ENCODE results near the gene ZBTB38. TPM values are rescaled to one million over a fixed set of nuclear protein-coding genes. Genes with fewer than 3 reads are reported as not detected.

Gene ZBTB38
- total and polyA plus RNA-seq, 2 of the 13 experiments (the other 11 are each of a cell fraction or from before 2014, with no cell fraction given), result 26.8 to 51.7 TPM

- TF ChIP-seq ZNF749 (CRISPR knock-in tag; IDR thresholded peaks at IDR 0.05; ENCODE audit: borderline replicate concordance) (no peak), PAXIP1 (CRISPR knock-in tag; conservative IDR thresholded peaks at IDR 0.05) (peak; percentile 85), ZNF878 (CRISPR knock-in tag; IDR thresholded peaks at IDR 0.05) (peak; percentile 49; the same call in 1 of the 2 replicates), ZNF557 (CRISPR knock-in tag; IDR thresholded peaks at IDR 0.05) (no peak), SNAPC4 (CRISPR knock-in tag; IDR thresholded peaks at IDR 0.05) (no peak), BCL6 (CRISPR knock-in tag; IDR thresholded peaks at IDR 0.05) (peak; percentile 74), PHB2 (IDR thresholded peaks at IDR 0.05; ENCODE audit: partially characterized antibody) (no peak), ZNF431 (CRISPR knock-in tag; IDR thresholded peaks at IDR 0.05; ENCODE audit: borderline replicate concordance, low read depth) (no peak; the same call in 1 of the 2 replicates), ZC3H4 (CRISPR knock-in tag; IDR thresholded peaks at IDR 0.05; ENCODE audit: borderline replicate concordance) (no peak), NR2F1 (CRISPR knock-in tag; IDR thresholded peaks at IDR 0.05) (no peak), WIZ (CRISPR knock-in tag; IDR thresholded peaks at IDR 0.05) (no peak), ZNF674 (CRISPR knock-in tag; IDR thresholded peaks at IDR 0.05; ENCODE audit: low read depth) (no peak), SP1 (IDR thresholded peaks at IDR 0.05) (no peak), SP1 (CRISPR knock-in tag; IDR thresholded peaks at IDR 0.05) (no peak)
- TF ChIP-seq, protein P1, sequence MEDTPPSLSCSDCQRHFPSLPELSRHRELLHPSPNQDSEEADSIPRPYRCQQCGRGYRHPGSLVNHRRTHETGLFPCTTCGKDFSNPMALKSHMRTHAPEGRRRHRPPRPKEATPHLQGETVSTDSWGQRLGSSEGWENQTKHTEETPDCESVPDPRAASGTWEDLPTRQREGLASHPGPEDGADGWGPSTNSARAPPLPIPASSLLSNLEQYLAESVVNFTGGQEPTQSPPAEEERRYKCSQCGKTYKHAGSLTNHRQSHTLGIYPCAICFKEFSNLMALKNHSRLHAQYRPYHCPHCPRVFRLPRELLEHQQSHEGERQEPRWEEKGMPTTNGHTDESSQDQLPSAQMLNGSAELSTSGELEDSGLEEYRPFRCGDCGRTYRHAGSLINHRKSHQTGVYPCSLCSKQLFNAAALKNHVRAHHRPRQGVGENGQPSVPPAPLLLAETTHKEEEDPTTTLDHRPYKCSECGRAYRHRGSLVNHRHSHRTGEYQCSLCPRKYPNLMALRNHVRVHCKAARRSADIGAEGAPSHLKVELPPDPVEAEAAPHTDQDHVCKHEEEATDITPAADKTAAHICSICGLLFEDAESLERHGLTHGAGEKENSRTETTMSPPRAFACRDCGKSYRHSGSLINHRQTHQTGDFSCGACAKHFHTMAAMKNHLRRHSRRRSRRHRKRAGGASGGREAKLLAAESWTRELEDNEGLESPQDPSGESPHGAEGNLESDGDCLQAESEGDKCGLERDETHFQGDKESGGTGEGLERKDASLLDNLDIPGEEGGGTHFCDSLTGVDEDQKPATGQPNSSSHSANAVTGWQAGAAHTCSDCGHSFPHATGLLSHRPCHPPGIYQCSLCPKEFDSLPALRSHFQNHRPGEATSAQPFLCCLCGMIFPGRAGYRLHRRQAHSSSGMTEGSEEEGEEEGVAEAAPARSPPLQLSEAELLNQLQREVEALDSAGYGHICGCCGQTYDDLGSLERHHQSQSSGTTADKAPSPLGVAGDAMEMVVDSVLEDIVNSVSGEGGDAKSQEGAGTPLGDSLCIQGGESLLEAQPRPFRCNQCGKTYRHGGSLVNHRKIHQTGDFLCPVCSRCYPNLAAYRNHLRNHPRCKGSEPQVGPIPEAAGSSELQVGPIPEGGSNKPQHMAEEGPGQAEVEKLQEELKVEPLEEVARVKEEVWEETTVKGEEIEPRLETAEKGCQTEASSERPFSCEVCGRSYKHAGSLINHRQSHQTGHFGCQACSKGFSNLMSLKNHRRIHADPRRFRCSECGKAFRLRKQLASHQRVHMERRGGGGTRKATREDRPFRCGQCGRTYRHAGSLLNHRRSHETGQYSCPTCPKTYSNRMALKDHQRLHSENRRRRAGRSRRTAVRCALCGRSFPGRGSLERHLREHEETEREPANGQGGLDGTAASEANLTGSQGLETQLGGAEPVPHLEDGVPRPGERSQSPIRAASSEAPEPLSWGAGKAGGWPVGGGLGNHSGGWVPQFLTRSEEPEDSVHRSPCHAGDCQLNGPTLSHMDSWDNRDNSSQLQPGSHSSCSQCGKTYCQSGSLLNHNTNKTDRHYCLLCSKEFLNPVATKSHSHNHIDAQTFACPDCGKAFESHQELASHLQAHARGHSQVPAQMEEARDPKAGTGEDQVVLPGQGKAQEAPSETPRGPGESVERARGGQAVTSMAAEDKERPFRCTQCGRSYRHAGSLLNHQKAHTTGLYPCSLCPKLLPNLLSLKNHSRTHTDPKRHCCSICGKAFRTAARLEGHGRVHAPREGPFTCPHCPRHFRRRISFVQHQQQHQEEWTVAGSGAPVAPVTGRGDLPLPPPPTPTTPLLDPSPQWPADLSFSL (CRISPR knock-in tag; IDR thresholded peaks at IDR 0.05), result peak; percentile 54; the same call in 1 of the 2 replicates
Observed at GRCh38 chr3:141412936-141413354, 44.6 kb downstream of the ZBTB38 start (continued).

Data from HepG2 (cell line).